GM19023 (cell line): ENCODE data around the gene ZNF562.

Experiments used
- ATAC-seq: cut with Tn5 transposase; IDR thresholded peaks from one replicate; pipeline ENCODE4 v1.9.1; 2021; ENCODE audit warnings: mild to moderate bottlenecking, moderate library complexity; ENCODE audit not compliant: unreplicated experiment

Gene ZNF562

DNA sequence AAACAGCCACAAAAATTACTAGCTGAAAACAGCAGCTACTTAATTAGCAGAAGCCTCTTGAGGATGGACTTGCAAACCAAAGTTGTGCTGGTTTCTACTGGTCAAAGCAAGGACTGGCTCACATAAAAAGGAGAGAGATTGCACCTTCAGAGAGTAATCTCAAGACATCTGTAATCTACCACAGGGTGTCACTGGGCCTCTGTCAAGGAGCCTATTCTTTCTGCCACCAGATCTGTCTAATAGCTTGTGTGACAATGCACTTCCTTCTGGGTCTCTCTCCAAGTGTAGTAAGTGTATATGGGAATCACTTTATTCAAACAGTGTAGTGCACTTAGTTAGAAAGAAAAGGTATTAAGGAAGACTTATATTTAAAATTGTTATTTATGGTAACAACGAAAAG, 29.4 kb downstream of the ZNF562 start:
- ATAC-seq = no peak

DNA sequence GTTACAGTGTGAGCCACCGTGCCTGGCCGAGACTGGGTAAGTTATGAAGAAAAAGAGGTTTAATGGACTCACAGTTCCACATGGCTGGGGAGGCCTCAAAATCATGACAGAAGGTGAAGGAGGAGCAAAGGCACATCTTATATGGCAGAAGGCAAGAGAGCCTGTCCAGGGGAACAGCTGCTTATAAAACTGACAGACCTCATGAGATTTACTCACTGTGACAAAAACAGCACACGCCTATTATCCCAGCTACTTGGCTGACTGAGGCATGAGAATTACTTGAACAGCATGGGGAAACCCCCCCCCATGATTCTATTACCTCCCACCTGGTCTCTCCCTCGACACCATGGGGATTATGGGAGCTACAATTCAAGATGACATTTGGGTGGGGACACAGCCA, 30.4 kb downstream of the ZNF562 start:
- no peak for ATAC-seq

DNA sequence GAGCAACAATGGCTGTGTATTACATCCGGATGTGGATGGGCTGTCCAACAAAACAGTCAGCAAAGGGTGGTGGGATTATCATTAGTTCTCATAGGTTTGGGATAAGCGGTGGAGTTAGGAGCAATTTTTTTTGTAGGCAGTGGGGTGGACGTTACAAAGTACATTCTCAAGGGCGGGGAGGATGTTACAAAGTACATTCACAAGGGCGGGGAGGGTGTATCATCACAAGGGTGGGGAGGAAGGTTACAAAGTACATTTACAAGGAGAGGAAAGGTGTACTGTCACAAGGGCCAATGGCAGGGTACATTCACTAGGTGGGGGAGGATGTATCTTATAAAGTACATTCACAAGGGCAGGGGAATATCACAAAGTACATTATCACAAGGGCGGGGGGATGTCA, 33.1 kb downstream of the ZNF562 start:
- no peak for ATAC-seq

DNA sequence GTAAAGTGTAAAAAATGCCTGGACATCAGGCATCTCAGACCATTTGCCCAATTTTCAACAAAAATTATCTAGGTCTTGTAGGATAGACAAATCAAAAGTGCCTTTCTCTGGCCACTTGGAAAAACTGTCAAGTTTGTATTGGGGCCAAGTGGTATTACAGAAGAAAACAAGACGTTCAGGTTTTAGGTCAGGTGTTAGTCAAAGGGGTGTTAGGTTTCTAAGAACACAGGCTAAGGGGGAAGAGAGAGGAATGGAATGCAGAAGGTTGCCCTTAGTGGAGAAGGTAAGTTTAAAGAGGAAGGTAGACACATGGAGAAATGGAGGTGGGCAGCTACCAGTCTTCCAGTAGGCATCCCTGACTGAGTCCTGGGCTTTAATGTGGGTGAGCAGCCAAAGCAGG, 33.9 kb downstream of the ZNF562 start:
- no peak for ATAC-seq

DNA sequence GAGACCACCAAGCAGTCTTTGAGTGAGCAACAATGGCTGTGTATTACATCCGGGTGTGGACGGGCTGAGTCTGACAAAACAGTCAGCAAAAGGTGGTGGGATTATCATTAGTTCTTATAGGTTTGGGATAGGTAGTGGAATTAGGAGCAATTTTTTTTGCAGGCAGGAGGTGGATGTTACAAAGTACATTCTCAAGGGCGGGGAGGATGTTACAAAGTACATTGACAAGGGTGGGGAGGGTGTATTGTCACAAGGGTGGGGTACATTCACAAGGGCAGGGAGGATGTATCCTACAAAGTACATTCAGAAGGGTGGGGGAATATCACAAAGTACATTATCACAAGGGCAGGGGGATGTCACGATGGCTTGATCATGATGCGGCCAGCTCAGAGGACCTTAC, 38.9 kb downstream of the ZNF562 start:
- no peak for ATAC-seq

DNA sequence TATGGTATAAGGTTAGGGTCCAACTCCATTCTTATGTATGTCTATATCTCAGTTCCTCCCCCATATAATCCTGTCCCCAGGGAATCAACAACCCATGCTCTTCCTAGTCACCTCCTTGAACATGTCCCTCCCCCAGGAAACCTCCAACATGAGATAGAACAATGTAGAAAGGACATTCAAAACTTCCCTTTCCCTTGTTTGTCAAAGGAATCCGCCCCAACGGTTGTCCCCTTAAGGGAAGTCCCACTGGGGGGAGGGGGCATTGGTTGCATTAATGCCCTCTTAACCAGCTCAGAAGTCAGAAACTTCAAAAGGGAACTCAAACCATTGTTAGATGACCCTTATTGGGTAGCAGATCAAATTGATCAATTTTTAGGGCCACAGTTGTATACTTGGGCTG, 47.0 kb downstream of the ZNF562 start:
- ATAC-seq = no peak

DNA sequence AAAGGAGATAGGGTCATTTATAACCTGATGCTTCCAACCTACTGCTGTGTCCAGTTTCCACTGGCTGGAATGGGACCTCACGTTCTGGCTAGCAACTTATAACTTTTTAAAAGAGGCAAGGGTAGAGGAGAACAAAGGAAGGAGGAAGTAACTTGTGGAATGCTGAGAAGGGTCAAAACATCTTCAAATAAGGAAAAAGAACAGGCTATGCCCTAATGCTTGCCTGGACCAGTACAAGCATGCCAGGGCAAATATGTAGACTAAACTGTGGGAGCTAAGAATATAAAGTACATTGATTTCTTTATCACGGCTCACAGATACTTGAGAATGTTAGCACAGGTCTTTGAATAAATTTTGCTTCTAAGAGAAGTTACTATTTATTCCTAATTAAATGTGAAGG, 52.4 kb downstream of the ZNF562 start:
- no peak for ATAC-seq

DNA sequence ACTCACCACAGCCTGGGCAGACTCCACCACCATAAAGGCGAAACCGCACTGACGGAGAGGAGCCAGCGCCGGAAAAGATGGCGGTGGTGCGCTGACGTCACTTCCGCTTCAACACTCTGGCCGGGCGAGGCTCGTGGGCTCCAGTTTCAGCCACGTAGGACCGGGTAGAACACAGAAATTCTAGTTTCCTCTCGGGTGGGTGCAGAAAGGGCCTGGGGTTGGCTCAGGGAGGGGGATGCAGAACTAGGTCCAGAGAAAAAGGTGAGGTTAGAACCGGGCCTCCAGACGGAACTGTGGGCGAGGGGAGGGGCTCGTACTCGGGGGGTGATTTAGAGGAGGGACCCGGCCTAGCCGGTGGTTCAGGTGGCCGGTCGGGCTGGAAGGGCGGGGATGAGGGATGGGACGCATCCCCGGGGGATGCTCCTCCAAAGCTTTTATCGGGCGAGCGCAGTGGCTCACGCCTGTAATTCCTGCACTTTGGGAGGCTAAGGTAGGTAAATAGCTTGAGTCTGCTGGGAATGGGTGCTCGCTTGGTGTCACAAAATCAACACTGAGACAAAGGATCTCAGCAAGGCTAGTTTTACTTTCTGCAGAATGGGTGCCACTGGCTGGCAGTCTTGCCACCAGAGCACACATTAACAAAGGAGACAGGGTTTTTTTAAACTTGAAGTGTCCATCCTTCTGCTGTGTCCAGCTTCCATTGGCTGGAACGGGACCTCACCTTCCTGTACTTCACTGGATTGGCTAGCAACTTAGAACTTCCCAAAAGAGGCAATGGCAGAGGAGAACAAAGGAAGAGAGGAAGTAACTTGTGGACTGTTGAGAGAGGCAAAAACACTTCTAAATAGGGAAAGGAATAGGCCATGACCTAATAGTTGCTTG, 53.5 kb downstream of the ZNF562 start, which contains the start of gene ZNF561:
Gene ZNF561, minus strand, starts transcription at position 77 of the 882 bp plus-strand sequence. CDS start 1,776 bp downstream, outside the sequence.
- peak; percentile 84 for ATAC-seq

DNA sequence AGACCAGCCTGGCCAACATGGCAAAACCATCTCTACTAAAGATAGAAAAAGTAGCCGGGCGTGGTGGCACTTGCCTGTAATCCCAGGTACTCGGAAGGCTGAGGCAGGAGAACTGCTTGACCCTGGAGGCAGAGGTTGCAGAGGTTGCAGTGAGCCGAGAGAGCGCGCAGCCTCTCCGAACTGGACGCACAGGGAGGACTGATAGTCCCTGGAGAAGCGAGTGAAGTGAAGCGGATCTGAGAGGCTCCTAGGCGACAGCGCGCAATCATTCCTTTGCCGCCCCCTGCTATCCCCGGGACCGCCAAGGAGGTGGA, 54.1 kb downstream of the ZNF562 start:
- peak; percentile 41 for ATAC-seq

DNA sequence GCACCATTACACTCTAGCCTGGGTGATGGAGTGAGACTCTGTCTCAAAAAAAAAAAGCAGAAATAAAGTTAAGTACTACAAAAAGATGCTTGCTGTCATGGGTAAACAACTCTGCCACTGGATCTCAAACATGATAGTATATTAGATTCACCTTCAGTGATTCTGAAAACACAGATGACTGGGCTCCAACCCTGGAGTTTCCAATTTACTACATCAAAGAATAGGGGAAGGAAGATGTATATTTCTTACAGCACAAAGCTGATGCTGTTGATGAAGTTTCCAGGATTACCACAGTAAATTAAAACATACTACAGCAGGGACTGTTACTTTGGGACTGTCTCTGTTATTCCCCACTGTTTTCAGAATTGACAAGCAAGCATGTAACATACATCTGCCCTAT, 59.1 kb downstream of the ZNF562 start:
- no peak for ATAC-seq

DNA sequence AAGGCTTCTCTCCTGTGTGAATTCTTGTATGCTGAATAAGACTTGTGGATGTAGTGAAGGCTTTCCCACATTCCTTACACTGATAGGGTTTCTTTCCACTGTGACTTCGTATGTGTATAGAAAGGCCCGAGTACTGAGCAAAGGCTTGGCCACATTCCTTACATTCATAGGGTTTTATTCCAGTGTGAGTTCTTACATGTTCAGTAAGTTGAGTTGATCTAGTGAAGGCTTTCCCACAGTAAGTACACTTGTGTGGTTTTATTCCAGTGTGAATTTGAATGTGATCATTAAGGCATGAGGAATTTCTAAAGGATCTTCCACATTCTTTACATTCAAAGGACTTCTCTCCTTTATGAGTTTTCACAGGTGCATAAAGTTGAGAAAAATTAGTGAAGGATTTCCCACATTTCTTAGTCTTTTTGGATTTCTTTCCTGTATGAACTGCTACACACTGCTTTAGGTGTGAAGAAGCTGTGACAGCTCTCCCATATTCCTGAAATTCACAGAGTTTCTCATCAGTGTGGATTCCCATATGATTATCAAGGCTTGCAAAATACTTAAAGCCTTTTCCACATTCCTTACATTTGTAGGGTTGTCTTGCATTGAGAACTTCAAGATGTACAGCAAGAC, 64.3 kb downstream of the ZNF562 start:
- no peak for ATAC-seq

DNA sequence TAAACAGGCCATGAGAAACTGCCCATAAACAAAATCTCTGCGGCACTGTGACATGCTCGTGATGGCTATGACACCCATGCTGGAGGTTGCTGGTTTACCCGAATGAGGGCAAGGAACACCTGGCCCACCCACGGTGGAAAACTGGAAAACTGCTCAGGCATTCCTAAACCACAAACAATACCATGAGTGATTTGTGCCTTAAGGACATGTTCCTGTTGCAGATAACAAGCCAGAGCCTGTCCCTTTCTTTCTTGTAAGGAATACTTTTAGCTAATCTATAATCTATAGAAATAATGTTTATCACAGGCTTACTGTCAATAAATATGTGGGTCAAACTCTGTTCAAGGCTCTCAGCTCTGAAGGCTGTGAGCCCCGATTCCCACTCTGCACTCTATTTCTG, 66.0 kb downstream of the ZNF562 start:
- ATAC-seq = no peak

DNA sequence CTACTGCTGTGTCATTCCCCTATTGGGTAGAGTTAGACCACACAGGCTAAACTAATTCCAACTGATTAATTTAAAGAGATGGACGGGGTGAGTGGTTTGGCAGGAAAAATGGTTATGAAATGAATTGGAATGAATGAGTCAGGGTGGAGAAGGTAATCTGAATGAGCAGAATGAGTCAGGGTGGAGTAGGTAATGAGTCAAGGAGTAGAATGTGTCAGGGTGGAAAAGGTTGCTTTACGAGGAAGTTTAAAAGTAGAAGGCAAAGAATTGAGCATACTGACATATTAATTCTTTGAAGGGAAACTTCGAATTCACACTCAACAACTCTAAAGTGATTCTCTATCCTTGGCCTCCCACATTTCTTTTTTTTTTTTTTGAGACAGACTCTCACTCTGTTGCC, 77.9 kb downstream of the ZNF562 start:
- ATAC-seq = no peak
